A549 (cell line): Measurements from ENCODE around the gene ST3GAL5. TPM values are rescaled to one million over a fixed set of nuclear protein-coding genes. Genes with fewer than 3 reads are reported as not detected.
A peak's percentile ranks its signal among the peaks of the same experiment; 100 is the strongest.

Experiments used
- ATAC-seq, 2 experiments: fragments of 200-7000 bp in 1 of 2; fragments of >200 bp in 1 of 2; cut with Nextera tagmentation in 1 of 2; cut with Tn5 transposase in 1 of 2; 3 replicates each; pipeline versions ENCODE4 v1.8.0 to v1.9.1; 2018 to 2020; ENCODE audit warnings: mild to moderate bottlenecking in 1 of 2, moderate library complexity in 1 of 2
- CTCF ChIA-PET: fragments of 300-600 bp; sonication (Branson Sonifier 250); formaldehyde crosslinking; extraction: SDS; loops from one replicate; lab custom pipeline; 2021; ENCODE audit warnings: antibody characterized with exemption, inconsistent platforms; lab: Yijun Ruan, JAX
- POLR2A ChIA-PET: fragments of 350-600 bp; formaldehyde crosslinking; extraction: SDS; loops from one replicate; lab custom pipeline; 2021; ENCODE audit warnings: antibody characterized with exemption, inconsistent platforms; lab: Yijun Ruan, JAX
- DNase-seq, 2 experiments: peaks; one replicate each; pipeline versions ENCODE4 v3.0.0 to v3.0.0-alpha.2; 2011 to 2016; ENCODE audit warnings: low read depth in 1 of 2, low spot score in 1 of 2
- FAIRE-seq: peaks from 2 replicates; lab custom pipeline; 2011; peaks lifted over from hg19 to GRCh38; lab: Jason Lieb, UNC
- H3K27ac ChIP-seq, 2 experiments: fragments of >200 bp; sonication (Bioruptor Twin); formaldehyde crosslinking; 3 replicates each; pipeline ENCODE4 v1.5.1; 2016 to 2017
- H3K4me1 ChIP-seq: fragments of >200 bp; sonication (Bioruptor Twin); formaldehyde crosslinking; 3 replicates; pipeline ENCODE4 v1.6.1; 2016
- H3K4me2 ChIP-seq: fragments of >200 bp; sonication (Bioruptor Twin); formaldehyde crosslinking; 3 replicates; pipeline ENCODE4 v1.6.1; 2016
- H3K4me3 ChIP-seq: fragments of >200 bp; sonication (Bioruptor Twin); formaldehyde crosslinking; 3 replicates; pipeline ENCODE4 v1.5.1; 2016
- H3K9me3 ChIP-seq: fragments of >200 bp; sonication (Bioruptor Twin); formaldehyde crosslinking; 3 replicates; pipeline ENCODE4 v1.6.1; 2016
- BHLHE40 ChIP-seq: IDR thresholded peaks from 2 replicates; pipeline ENCODE4 v1.6.1; 2012; ENCODE audit warnings: low read depth, low read length, inconsistent platforms
- CBX8 ChIP-seq: fragments of 200-600 bp; sonication (generic); IDR thresholded peaks from 2 replicates; pipeline ENCODE4 v1.6.1; 2016
- CEBPB ChIP-seq, 2 experiments: fragments of >200 bp in 1 of 2; sonication (Bioruptor Twin) in 1 of 2; formaldehyde crosslinking in 1 of 2; IDR thresholded peaks; 2 replicates each; pipeline ENCODE4 v1.6.1; 2012 to 2016
- CHD2 ChIP-seq: fragments of 150-350 bp; IDR thresholded peaks from 2 replicates; pipeline ENCODE4 v1.6.1; 2014; ENCODE audit warnings: low read length; ENCODE audit not compliant: partially characterized antibody
- EP300 ChIP-seq, 2 experiments: fragments of >200 bp; sonication (Bioruptor Twin); formaldehyde crosslinking; IDR thresholded peaks; 2 replicates in 1 of 2; 3 replicates in 1 of 2; pipeline ENCODE4 v1.6.1; 2016 to 2017
- ESRRA ChIP-seq: fragments of 150-350 bp; IDR thresholded peaks from 2 replicates; pipeline ENCODE4 v1.6.1; 2014; ENCODE audit warnings: mild to moderate bottlenecking, low read length, borderline replicate concordance
- JUN ChIP-seq, 2 experiments: fragments of >200 bp; sonication (Bioruptor Twin); formaldehyde crosslinking; IDR thresholded peaks; 2 replicates in 1 of 2; 3 replicates in 1 of 2; pipeline ENCODE4 v1.6.1; 2016 to 2017
- JUNB ChIP-seq: fragments of >200 bp; sonication (Bioruptor Twin); formaldehyde crosslinking; IDR thresholded peaks from 2 replicates; pipeline ENCODE4 v1.6.1; 2016
- MAZ ChIP-seq: fragments of 150-350 bp; IDR thresholded peaks from 2 replicates; pipeline ENCODE4 v1.6.1; 2014; ENCODE audit warnings: antibody characterized with exemption, low read depth, low read length, borderline replicate concordance
- POLR2AphosphoS2 ChIP-seq: conservative IDR thresholded peaks from 2 replicates; pipeline ENCODE4 v1.6.1; 2012; ENCODE audit warnings: low read length, improper control_type of control experiment, inconsistent platforms
- RAD21 ChIP-seq, 2 experiments: fragments of >200 bp in 1 of 2; sonication (Bioruptor Twin) in 1 of 2; formaldehyde crosslinking in 1 of 2; IDR thresholded peaks in 1 of 2; conservative IDR thresholded peaks in 1 of 2; 2 replicates in 1 of 2; 3 replicates in 1 of 2; pipeline ENCODE4 v1.6.1; 2012 to 2018; ENCODE audit warnings: inconsistent platforms in 1 of 2
- RNF2 ChIP-seq: fragments of 200-600 bp; sonication (generic); IDR thresholded peaks from 2 replicates; pipeline ENCODE4 v1.6.1; 2016; ENCODE audit warnings: low read depth, mild to moderate bottlenecking, antibody characterized with exemption, moderate library complexity, borderline replicate concordance
- TP53 ChIP-seq: fragments of 250-450 bp; sonication (Bioruptor Pico); IDR thresholded peaks from 2 replicates; pipeline ENCODE4 v1.5.0; 2021; ENCODE audit warnings: mild to moderate bottlenecking, moderate library complexity
- ZC3H11A ChIP-seq: fragments of 450-650 bp; IDR thresholded peaks from 2 replicates; pipeline ENCODE4 v1.6.1; 2014; ENCODE audit warnings: antibody characterized with exemption, mild to moderate bottlenecking
- WGBS: methylation state at CpG from one replicate; pipeline ENCODE4 v1.1.6; 2017; ENCODE audit errors: missing lambda C conversion rate; 5-methylcytosine and 5-hydroxymethylcytosine counted together
- polyA plus RNA-seq, 4 experiments: library from polyadenylated mRNA; depleted of rRNA in 3 of 4; stranded (reverse); fragments of >200 nt; fragmentation: RNase III in 1 of 4; extraction: RNeasy Plus Mini Kit Qiagen cat#74134 plus additional on column Dnase treatment in 1 of 4; gene quantifications; 2 replicates in 3 of 4; 3 replicates in 1 of 4; pipeline ENCODE4 v1.2.3, GENCODE V29; 2011 to 2017
- TF ChIP-seq, protein P1 (sequence below): fragments of 150-350 bp; IDR thresholded peaks from 2 replicates; pipeline ENCODE4 v1.6.1; 2014; ENCODE audit warnings: low read depth, mild to moderate bottlenecking, low read length
- TF ChIP-seq, protein P2 (sequence below): fragments of 450-650 bp; IDR thresholded peaks from 2 replicates; pipeline ENCODE4 v1.6.1; 2014; ENCODE audit warnings: antibody characterized with exemption
- TF ChIP-seq, protein P3 (sequence below): IDR thresholded peaks from 2 replicates; pipeline ENCODE4 v1.6.1; 2012
- TF ChIP-seq, protein P4 (sequence below): fragments of 250-450 bp; sonication (Bioruptor Pico); IDR thresholded peaks from 2 replicates; pipeline ENCODE4 v1.5.0; 2020; ENCODE audit warnings: low read depth, mild to moderate bottlenecking, moderate library complexity
- TF ChIP-seq, protein P5 (sequence below): fragments of 200-600 bp; sonication (generic); IDR thresholded peaks from 2 replicates; pipeline ENCODE4 v1.6.1; 2016; ENCODE audit warnings: antibody characterized with exemption, mild to moderate bottlenecking, moderate library complexity

The ST3GAL5 gene
- polyA plus RNA-seq, 2 of the 4 experiments (the other 2 are of a cell fraction): 36.9 to 119 TPM

DNA sequence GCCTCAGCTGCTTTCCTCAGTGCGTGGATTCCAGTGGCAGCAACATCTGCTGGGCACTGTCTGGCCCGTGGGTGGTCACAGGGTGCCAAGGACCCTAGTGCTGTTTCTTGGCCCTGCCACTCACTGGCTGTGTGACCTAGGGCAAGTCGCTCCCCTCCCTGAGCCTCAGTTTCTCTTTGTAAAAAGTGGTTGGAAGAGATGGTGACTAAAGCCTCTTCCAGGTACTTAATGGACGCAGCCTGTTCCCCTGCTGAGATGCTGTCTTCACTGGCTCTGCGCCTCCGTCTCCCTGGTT, 92.8 kb downstream of the ST3GAL5 start:
- Histone ChIP-seq H3K4me3 (no peak overlapping the region), H3K4me2 (no peak overlapping the region), H3K9me3 (peaks cover 5% of the 10 kb centered on the region; the same call in 2 of the 3 replicates), H3K4me1 (peaks cover 52% of the 10 kb centered on the region), H3K27ac (peak overlapping the region in 1 of 2 experiments; percentile 62; a peak in 4 of 6 replicates)
- ATAC-seq: no peak; a peak in 1 of 6 replicates
- FAIRE-seq: no peak
- CTCF ChIA-PET: interaction anchor here (0.5 to 4.6 kb wide), 11 partner anchors 9 to 117 kb away, joined by 3 to 52 read pairs (median 5); partner anchors contain the start of gene ATOH8
- TF ChIP-seq, protein P1, sequence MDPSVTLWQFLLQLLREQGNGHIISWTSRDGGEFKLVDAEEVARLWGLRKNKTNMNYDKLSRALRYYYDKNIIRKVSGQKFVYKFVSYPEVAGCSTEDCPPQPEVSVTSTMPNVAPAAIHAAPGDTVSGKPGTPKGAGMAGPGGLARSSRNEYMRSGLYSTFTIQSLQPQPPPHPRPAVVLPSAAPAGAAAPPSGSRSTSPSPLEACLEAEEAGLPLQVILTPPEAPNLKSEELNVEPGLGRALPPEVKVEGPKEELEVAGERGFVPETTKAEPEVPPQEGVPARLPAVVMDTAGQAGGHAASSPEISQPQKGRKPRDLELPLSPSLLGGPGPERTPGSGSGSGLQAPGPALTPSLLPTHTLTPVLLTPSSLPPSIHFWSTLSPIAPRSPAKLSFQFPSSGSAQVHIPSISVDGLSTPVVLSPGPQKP: no peak
- TF ChIP-seq JUNB (no peak), TP53 (CRISPR knock-in tag) (no peak), POLR2AphosphoS2 (no peak), CHD2 (no peak), BHLHE40 (no peak), CBX8 (no peak), RAD21 (conservative IDR thresholded peaks at IDR 0.05 in 1 of 2, IDR thresholded peaks at IDR 0.05 in 1 of 2) (no peak)
- no peak for DNase-seq
- POLR2A ChIA-PET: no interaction called here
- 89% methylated on average over 6 of the region's 6 CpGs for WGBS

DNA sequence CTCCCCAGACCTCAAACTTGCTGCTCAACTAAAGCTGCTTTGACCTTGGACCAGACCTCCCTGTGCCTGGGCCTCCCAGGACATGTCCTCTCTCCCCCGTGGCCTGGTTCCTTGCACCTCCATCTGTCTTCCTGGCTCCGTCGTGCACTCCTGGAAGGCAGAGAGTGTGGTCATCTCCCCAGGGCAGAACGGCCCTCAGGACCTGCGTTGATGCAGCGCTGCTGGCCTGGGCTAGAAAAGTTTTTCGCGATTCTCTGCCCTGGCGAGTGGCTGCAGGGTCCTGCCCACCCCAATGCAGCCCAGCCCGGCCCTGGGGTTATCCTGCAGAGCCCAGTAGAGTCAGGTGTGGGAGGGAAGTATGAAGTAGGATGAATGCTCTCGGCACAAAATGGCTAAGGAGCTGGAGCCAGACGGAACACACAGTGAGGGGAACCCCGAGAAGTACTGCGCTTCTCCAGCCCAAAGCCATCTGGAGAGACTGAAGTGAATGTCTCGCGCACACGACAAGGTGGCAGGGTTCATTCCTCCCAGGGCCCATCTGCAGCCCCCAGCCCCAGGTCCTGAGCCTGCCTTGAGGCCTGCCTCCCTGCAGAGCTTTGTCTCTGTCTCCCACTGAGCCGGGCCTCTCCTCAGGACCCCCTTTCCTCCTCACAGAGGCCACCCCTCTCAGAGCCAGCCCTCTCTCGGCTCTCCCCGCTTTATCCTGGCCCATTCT, 93.3 kb downstream of the ST3GAL5 start:
- CTCF ChIA-PET: interaction anchor here (0.5 to 4.6 kb wide), 20 partner anchors 9 to 158 kb away, joined by 3 to 52 read pairs (median 4); partner anchors contain the start of gene ATOH8

More for the DNA sequence above, 93.3 kb downstream of the ST3GAL5 start:
- no peak for FAIRE-seq
- no peak overlapping the region for H3K4me3 ChIP-seq
- TF ChIP-seq, protein P2, sequence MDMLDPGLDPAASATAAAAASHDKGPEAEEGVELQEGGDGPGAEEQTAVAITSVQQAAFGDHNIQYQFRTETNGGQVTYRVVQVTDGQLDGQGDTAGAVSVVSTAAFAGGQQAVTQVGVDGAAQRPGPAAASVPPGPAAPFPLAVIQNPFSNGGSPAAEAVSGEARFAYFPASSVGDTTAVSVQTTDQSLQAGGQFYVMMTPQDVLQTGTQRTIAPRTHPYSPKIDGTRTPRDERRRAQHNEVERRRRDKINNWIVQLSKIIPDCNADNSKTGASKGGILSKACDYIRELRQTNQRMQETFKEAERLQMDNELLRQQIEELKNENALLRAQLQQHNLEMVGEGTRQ: no peak
- TF ChIP-seq JUN (IDR thresholded peaks at IDR 0.05) (no peak), EP300 (IDR thresholded peaks at IDR 0.05) (no peak), CEBPB (IDR thresholded peaks at IDR 0.05) (no peak), ZC3H11A (no peak), ESRRA (no peak), MAZ (no peak), JUNB (no peak), RNF2 (no peak)
- TF ChIP-seq, protein P3, sequence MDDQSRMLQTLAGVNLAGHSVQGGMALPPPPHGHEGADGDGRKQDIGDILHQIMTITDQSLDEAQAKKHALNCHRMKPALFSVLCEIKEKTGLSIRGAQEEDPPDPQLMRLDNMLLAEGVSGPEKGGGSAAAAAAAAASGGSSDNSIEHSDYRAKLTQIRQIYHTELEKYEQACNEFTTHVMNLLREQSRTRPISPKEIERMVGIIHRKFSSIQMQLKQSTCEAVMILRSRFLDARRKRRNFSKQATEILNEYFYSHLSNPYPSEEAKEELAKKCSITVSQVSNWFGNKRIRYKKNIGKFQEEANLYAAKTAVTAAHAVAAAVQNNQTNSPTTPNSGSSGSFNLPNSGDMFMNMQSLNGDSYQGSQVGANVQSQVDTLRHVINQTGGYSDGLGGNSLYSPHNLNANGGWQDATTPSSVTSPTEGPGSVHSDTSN: no peak
- TF ChIP-seq, protein P4, sequence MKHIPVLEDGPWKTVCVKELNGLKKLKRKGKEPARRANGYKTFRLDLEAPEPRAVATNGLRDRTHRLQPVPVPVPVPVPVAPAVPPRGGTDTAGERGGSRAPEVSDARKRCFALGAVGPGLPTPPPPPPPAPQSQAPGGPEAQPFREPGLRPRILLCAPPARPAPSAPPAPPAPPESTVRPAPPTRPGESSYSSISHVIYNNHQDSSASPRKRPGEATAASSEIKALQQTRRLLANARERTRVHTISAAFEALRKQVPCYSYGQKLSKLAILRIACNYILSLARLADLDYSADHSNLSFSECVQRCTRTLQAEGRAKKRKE (CRISPR knock-in tag): no peak
- TF ChIP-seq, protein P5, sequence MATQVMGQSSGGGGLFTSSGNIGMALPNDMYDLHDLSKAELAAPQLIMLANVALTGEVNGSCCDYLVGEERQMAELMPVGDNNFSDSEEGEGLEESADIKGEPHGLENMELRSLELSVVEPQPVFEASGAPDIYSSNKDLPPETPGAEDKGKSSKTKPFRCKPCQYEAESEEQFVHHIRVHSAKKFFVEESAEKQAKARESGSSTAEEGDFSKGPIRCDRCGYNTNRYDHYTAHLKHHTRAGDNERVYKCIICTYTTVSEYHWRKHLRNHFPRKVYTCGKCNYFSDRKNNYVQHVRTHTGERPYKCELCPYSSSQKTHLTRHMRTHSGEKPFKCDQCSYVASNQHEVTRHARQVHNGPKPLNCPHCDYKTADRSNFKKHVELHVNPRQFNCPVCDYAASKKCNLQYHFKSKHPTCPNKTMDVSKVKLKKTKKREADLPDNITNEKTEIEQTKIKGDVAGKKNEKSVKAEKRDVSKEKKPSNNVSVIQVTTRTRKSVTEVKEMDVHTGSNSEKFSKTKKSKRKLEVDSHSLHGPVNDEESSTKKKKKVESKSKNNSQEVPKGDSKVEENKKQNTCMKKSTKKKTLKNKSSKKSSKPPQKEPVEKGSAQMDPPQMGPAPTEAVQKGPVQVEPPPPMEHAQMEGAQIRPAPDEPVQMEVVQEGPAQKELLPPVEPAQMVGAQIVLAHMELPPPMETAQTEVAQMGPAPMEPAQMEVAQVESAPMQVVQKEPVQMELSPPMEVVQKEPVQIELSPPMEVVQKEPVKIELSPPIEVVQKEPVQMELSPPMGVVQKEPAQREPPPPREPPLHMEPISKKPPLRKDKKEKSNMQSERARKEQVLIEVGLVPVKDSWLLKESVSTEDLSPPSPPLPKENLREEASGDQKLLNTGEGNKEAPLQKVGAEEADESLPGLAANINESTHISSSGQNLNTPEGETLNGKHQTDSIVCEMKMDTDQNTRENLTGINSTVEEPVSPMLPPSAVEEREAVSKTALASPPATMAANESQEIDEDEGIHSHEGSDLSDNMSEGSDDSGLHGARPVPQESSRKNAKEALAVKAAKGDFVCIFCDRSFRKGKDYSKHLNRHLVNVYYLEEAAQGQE: no peak
- ATAC-seq: no peak; a peak in 1 of 6 replicates
- DNase-seq: no peak
- H3K9me3 ChIP-seq: peaks cover under 1% of the 10 kb centered on the region; the same call in 2 of the 3 replicates
- H3K4me1 ChIP-seq: peaks cover 55% of the 10 kb centered on the region
- H3K4me2 ChIP-seq: no peak overlapping the region
- POLR2A ChIA-PET: no interaction called here
- WGBS: 90% methylated on average over 20 of the region's 20 CpGs
- peak overlapping the region in 1 of 2 experiments; percentile 62; a peak in 4 of 6 replicates for H3K27ac ChIP-seq
